Peyer's patch (tissue), 4 donors: ENCODE data around the gene UBE2G2.

Experiments used
- POLR2A ChIP-seq, 2 donors: fragments of 450-650 bp; IDR thresholded peaks; one replicate each; pipeline ENCODE4 v1.5.1; 2017; ENCODE audit warnings: antibody characterized with exemption in 2 of 2, mild to moderate bottlenecking in 2 of 2, moderate library complexity in 2 of 2
- TF ChIP-seq, protein P1 (sequence below), 6 experiments: fragments of 450-650 bp in 4 of 6; fragments of 200-600 bp in 2 of 6; sonication (generic) in 1 of 6; IDR thresholded peaks; one replicate each; pipeline ENCODE4 v1.5.1; 2017 to 2019; ENCODE audit warnings: antibody characterized with exemption in 6 of 6, mild to moderate bottlenecking in 3 of 6, moderate library complexity in 1 of 6

DNA sequence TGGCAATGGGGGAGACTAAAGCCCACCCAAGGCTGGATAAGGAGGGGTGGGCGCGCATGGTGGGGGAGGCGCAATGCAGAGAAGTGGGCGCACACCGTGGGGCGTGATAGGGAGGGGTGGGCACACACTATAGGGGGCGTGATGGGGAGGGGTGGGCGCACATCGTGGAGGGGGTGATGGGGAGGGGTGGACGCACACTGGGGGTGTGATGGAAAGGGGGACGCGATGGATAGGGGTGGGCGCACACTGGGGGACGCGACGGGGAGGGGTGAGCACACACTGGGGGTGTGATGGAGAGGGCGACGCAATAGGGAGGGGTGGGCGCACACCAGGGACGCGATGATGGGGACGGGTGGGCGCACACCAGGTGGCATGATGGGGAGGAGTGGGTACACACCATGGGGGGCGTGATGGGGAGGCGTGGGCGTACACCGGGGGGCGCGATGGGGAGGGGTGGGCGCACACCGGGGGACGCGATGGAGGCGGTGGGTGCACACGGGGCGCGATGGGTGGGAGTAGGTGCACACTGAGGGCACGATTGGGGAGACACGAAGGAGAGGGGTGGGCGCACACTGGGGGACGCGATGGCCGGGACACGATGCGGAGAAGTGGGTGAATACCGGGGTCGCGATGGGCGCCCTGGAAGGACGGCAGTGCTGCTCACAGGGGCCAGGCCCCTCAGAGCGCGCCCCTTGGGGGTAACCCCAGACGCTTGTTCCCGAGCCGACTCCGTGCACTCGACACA lies 15.3 kb upstream of the UBE2G2 start:
- TF ChIP-seq, protein P1, sequence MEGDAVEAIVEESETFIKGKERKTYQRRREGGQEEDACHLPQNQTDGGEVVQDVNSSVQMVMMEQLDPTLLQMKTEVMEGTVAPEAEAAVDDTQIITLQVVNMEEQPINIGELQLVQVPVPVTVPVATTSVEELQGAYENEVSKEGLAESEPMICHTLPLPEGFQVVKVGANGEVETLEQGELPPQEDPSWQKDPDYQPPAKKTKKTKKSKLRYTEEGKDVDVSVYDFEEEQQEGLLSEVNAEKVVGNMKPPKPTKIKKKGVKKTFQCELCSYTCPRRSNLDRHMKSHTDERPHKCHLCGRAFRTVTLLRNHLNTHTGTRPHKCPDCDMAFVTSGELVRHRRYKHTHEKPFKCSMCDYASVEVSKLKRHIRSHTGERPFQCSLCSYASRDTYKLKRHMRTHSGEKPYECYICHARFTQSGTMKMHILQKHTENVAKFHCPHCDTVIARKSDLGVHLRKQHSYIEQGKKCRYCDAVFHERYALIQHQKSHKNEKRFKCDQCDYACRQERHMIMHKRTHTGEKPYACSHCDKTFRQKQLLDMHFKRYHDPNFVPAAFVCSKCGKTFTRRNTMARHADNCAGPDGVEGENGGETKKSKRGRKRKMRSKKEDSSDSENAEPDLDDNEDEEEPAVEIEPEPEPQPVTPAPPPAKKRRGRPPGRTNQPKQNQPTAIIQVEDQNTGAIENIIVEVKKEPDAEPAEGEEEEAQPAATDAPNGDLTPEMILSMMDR (IDR thresholded peaks at IDR 0.05) = no peak
- no peak for TF ChIP-seq POLR2A (IDR thresholded peaks at IDR 0.05)
